ENCODE measurements around the gene AKT3. TPM values are rescaled to one million over a fixed set of nuclear protein-coding genes. Genes with fewer than 3 reads are reported as not detected.

The AKT3 gene
- total RNA-seq, 4 donors from 2014 or later: 3.8 to 31.7 (median 8.6) TPM

- 72% methylated on average over 21 of the region's 21 CpGs for WGBS
- no peak overlapping the region for H3K4me3 ChIP-seq
- H3K36me3 ChIP-seq: peaks cover 5% of the 10 kb centered on the region
- H3K9me3 ChIP-seq: no peaks in the 10 kb centered on the region
- no peak overlapping the region for H3K27ac ChIP-seq
- peaks cover 5% of the 10 kb centered on the region for H3K4me1 ChIP-seq
- DNase-seq (ENCODE audit: low spot score in 2 of 2): no peak
- no peaks in the 10 kb centered on the region for H3K27me3 ChIP-seq
- TF ChIP-seq POLR2AphosphoS5 (IDR thresholded peaks at IDR 0.05): no peak
- TF ChIP-seq EP300 (IDR thresholded peaks at IDR 0.05): no peak
- no peak for TF ChIP-seq POLR2A (IDR thresholded peaks at IDR 0.05)
- no peak for TF ChIP-seq CTCF (IDR thresholded peaks at IDR 0.05)
Observed at GRCh38 chr1:243489681-243490546, 360.1 kb downstream of the AKT3 start.

- no peak for DNase-seq (ENCODE audit: low spot score in 2 of 2)
- H3K9me3 ChIP-seq: no peaks in the 10 kb centered on the region
- 95% methylated on average over 17 of the region's 24 CpGs for WGBS
- H3K36me3 ChIP-seq: peaks cover 5% of the 10 kb centered on the region
- H3K27ac ChIP-seq: no peak overlapping the region
- H3K4me3 ChIP-seq: no peak overlapping the region
- H3K27me3 ChIP-seq: no peaks in the 10 kb centered on the region
- TF ChIP-seq POLR2AphosphoS5 (IDR thresholded peaks at IDR 0.05) (no peak), EP300 (IDR thresholded peaks at IDR 0.05) (no peak), CTCF (IDR thresholded peaks at IDR 0.05) (no peak), POLR2A (IDR thresholded peaks at IDR 0.05) (no peak)
- H3K4me1 ChIP-seq: peaks cover 5% of the 10 kb centered on the region
Observed at GRCh38 chr1:243489158-243489527, 360.9 kb downstream of the AKT3 start.

- no peak overlapping the region for H3K27ac ChIP-seq
- H3K4me3 ChIP-seq: no peak overlapping the region
- H3K27me3 ChIP-seq: no peaks in the 10 kb centered on the region
- DNase-seq (ENCODE audit: low spot score in 2 of 2): no peak
- peaks cover 5% of the 10 kb centered on the region for H3K36me3 ChIP-seq
- H3K9me3 ChIP-seq: no peaks in the 10 kb centered on the region
- 78% methylated on average over 19 of the region's 20 CpGs for WGBS
- no peak for TF ChIP-seq CTCF (IDR thresholded peaks at IDR 0.05)
- TF ChIP-seq POLR2AphosphoS5 (IDR thresholded peaks at IDR 0.05): no peak
- TF ChIP-seq EP300 (IDR thresholded peaks at IDR 0.05): no peak
- no peak for TF ChIP-seq POLR2A (IDR thresholded peaks at IDR 0.05)
- H3K4me1 ChIP-seq: peaks cover 5% of the 10 kb centered on the region
Observed at GRCh38 chr1:243488459-243489157, 361.4 kb downstream of the AKT3 start.

DNA sequence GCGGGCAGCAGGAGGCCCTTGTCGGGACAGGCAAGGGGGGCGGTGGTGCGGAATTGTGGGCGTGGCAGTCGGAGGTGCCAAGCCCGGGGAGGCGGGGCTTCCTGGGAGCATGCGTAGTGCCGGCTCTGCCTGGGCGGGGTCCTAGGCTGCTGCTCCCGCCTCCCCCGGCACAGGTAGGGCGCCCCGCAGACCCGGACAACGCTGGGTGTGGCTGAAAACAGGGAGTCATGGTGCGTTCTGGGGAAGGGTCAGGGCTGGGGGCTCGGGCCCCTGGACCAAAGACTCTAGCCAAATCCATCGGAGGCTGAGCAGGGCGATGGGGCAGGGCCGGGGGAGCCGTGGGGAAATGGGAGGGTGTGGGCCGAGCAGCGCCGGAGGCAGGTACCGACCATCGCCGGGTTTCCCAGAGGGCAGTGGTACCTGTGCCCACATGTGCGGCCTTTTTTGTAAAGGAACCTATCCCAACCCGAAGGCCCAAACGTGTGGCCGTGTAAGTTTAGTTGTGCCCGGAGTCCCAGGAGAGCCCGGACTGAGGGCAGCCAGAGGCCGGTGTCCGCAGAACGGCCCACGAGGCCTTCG, 362.3 kb downstream of the AKT3 start:
- peak overlapping the region; percentile 20 for H3K4me3 ChIP-seq
- no peak for DNase-seq (ENCODE audit: low spot score in 2 of 2)
- WGBS: 73% methylated on average over 24 of the region's 40 CpGs
- TF ChIP-seq EP300 (IDR thresholded peaks at IDR 0.05) (no peak), POLR2AphosphoS5 (IDR thresholded peaks at IDR 0.05) (no peak), CTCF (IDR thresholded peaks at IDR 0.05) (no peak), POLR2A (IDR thresholded peaks at IDR 0.05) (no peak)
- H3K27me3 ChIP-seq: no peaks in the 10 kb centered on the region
- peaks cover 13% of the 10 kb centered on the region for H3K4me1 ChIP-seq
- H3K36me3 ChIP-seq: peaks cover 5% of the 10 kb centered on the region
- H3K27ac ChIP-seq: no peak overlapping the region
- no peaks in the 10 kb centered on the region for H3K9me3 ChIP-seq

Measured in suprapubic skin (tissue), 4 donors.